DMS153 treated with DMSO at 0.1 percent for 48 hours (cell line): ENCODE results near the gene C1QBP.
"Not testable (repeated sequence)": the region's sequence is repeated elsewhere in the genome, so short reads cannot be mapped to it uniquely, and the experiment has no call there.

Experiments
- DNase-seq: peaks from one replicate; lab custom pipeline; 2025; ENCODE audit not compliant: unreplicated experiment; lab: John Stamatoyannopoulos, UW

Gene C1QBP, protein sequence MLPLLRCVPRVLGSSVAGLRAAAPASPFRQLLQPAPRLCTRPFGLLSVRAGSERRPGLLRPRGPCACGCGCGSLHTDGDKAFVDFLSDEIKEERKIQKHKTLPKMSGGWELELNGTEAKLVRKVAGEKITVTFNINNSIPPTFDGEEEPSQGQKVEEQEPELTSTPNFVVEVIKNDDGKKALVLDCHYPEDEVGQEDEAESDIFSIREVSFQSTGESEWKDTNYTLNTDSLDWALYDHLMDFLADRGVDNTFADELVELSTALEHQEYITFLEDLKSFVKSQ

DNA sequence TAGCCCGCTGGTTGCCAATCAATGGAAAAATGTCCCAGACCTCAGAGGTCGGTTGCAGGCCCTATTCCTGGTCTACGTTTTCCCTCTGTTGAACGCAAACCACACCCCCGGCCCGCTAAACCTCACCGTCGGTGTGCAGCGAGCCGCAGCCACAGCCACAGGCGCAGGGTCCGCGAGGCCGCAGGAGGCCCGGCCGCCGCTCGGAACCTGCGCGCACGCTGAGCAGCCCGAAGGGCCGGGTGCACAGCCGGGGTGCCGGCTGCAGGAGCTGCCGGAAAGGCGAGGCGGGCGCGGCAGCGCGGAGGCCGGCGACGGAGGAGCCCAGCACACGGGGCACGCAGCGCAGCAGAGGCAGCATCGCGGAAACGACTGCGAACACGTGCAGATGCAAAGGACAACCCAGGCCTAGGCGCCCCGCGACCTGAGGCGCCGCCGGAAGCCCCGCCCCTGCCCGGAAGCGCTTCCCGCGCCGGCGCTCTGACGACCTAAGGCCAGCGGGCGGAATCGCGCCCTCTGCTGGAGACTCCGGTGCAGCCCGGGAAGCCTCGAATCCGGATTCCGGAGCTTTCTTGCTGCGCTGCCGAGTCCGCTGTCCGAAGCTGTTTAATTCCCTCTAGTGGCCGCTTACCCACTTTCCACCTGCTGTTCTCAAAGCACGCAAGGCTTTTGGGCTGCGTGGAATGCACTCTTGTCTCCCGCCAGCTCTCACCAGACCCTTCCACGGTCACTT, at the start of gene C1QBP:
C1QBP (minus strand) TSS at position 440 of the 730 bp plus-strand sequence; CDS start at position 358, 82 bp downstream.
- peak; percentile 21 for DNase-seq

DNA sequence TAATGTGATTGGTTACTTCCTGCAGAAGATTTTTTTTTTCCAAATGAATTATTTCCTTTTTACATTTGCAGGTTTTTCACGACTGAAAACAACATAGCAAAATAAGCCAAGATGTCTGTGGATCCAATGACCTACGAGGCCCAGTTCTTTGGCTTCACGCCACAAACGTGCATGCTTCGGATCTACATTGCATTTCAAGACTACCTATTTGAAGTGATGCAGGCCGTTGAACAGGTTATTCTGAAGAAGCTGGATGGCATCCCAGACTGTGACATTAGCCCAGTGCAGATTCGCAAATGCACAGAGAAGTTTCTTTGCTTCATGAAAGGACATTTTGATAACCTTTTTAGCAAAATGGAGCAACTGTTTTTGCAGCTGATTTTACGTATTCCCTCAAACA, 49.8 kb upstream of the C1QBP start:
- DNase-seq = no peak

DNA sequence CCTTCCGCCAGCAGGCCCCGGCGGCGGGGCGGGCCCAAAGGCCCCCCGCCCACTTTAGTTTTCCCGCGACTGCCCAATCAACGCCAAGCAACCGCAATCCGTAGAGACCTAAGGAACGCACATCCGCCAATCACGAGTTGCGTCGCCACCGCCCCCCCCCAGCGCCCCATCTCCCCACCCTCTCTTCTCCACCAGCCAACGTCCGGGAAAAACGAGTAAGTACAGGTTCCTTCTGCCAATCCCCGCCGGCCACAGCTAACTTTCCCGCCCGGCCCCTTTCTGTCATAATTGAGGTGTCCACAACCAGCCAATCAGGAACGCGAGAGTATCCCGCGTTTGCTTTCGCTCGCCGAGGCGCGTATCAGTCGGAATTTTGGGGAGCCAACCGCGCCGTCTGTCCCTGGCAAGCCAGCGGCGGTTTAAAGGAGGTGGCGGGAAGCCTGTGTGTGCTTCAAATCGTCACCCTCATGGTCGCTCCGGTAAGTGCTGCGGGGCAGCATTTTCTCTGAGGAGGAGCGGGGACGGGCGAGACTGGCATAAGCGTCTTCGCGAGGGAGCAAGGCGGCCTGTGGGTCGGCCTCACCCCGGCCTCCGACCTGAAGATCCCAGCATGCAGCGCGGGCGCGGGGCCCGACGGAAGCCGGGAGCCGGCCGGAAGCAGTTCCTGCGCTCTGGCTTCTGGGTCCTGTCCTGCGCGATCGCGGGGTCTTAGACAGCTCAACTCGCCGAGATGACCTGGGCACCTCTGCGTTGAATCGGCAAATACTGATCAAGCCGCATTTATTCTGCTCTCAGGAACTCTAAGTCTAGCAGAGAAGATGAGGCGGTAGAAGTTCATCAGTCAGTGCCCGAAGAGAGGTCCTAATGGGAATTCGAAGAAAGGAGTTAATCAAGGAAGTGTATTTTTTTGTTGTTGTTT, 47.5 kb upstream of the C1QBP start, which contains the start of gene MIS12:
MIS12 (plus strand) TSS at position 361 of the 919 bp plus-strand sequence. CDS start 2,297 bp downstream, outside the sequence.
- DNase-seq = peak; percentile 85

DNA sequence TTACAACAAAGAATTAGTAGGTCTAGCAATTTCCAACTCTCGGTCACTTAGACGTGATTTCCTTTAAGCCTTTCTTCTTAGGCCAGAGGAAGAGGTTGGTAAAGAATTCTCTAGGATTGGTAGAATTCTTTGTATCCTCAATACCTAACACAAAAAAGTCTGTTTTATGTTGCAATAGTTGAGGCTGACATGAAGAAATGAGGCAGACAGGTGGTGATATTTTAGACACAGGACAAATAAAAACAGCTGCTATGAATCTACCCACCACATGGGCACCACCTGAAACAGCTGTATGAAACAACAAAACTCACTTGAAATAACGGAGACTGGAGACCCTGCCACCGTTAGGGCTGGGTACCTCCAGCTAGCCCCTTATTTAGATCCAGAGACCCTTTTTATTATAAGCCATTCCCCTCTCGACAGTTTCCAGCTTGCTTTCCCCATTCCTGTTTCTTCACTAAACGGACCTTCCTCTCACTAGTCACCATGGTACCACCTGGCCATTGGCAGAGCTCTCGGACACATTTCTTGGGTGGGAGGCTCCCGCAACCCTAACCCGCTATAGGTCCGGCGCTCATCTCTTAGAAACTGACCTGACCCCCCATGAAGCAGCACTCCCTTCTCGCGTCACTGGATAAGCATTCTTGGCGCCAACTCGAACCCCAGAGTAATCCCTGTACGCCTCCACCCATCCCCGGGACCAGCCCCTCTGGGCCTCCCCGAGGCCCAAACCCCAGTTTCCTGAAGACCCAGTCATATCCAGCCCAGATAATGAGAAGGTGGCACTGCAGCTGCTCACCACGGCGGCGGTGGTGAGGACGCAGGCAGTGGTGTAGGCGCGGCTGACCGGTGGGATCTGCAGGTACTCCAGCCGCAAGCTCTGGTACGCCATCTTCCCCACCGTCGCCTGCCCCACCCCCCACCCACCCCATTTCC, 46.6 kb upstream of the C1QBP start, which contains the start of gene DERL2:
DERL2 (minus strand) TSS at position 909 of the 936 bp plus-strand sequence; CDS start at position 892, 17 bp downstream.
- DNase-seq = no peak

DNA sequence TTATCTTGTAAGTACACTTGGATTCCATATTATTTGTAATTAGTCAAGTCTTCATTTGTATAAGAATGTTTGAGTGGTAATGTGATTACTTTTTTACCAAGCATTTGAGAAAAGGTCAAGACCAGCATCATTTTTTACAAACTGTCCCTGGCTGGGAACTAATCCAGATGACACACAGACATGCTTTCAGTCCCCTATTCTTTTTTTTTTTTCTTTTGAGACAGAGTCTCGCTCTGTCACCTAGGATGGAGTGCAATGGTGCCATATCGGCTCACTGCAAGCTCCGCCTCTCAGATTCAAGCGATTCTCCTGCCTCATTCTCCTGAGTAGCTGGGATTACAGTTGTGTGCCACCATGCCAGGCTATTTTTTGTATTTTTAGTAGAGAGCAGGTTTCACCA, 42.5 kb upstream of the C1QBP start:
- no peak for DNase-seq

DNA sequence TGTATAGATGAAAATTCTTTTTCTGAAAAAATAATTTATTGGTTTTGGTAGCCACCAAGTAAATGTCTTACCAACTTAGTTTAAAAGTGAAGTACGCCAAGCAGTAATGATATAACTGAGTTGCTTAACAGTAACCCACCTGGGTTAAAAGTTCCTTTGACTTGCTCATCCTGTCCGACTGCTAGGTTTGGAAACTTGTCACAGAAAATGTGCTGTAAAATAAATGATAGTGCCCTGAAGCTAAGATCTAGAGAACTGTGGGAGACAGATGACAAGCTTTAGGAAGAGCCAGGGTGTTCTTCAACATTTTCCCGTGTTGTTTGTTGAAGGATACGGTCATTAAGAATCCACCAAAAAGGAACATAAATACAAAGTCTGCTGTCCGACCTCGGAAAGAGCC, 42.0 kb upstream of the C1QBP start:
- no peak for DNase-seq

- no peak for DNase-seq
Measured at GRCh38 chr17:5478992-5479391, 40.0 kb upstream of the C1QBP start.

- DNase-seq = no peak
Measured at GRCh38 chr17:5473906-5474305, 35.0 kb upstream of the C1QBP start.

GRCh38 chr17:5472511-5472910, 33.6 kb upstream of the C1QBP start:
- no peak for DNase-seq

GRCh38 chr17:5468075-5468473, 29.1 kb upstream of the C1QBP start:
- DNase-seq = no peak

DNA sequence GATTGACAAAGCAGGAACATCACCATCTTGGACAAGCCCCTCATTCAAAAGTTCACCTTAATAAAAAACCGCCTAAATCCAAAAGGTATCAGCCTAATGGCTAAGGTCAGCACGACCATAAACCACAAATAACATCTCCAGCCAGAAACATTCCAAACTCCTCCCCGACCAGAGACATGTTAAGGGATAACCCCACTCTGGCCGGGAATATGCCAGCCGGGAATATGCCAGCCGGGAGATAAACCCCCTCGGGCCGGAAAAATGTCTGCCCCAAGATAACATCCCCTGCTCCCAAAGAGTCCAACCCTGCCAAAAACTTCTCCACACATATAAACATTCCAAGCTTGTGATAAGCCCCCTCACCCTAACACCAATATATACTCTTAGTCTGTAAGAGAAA, 28.5 kb upstream of the C1QBP start:
- no peak for DNase-seq

GRCh38 chr17:5466295-5466694, 27.3 kb upstream of the C1QBP start:
- no peak for DNase-seq

GRCh38 chr17:5464717-5465507, 26.0 kb upstream of the C1QBP start:
- DNase-seq = no peak

DNA sequence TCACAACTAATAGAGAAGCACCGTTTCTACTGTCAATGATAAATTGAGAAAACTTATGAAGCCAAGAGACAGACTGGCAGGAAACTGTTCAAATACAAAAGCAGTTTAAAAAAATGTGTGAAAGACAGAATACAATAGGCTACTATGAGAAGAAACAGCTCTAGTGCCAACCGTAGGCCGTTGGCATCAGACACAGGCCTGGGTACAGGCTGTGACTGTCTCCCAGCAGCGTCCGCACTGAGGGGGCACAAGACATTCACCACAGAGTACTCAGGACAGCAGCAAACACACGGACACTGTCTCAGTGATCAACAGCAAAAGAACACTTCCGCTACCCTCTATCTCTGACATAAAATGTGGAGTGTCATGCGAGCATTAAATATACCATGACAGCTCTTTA, 7.8 kb upstream of the C1QBP start:
- no peak for DNase-seq

GRCh38 chr17:5444209-5444608, 5.3 kb upstream of the C1QBP start:
- no peak for DNase-seq

- no peak for DNase-seq
Measured at GRCh38 chr17:5443728-5444127, 4.8 kb upstream of the C1QBP start.

- DNase-seq = no peak
Measured at GRCh38 chr17:5439446-5439764, 450 bp upstream of the C1QBP start.

- DNase-seq = no peak
Measured at GRCh38 chr17:5437721-5438317, 1.1 kb downstream of the C1QBP start.

DNA sequence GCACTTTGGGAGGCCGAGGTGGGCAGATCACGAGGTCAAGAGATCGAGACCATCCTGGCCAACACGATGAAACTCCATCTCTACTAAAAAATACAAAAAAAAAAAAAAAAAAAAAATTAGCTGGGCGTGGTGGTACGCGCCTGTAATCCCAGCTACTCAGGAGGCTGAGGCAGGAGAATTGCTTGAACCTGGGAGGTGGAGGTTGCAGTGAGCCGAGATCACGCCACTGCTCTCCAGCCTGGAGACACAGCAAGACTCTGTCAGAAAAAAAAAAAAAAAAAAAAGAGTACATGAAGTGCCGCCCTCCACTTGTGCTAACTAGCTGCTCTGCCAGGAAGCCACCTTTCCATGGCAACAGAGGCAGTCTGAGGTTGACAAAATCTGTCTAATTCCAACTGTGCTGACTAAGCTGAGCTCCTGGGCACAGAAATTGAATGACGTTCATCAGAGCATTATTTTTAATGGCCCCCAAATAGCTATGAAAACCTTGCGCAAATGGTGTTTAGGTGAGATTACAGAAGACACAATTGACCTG, 3.1 kb downstream of the C1QBP start:
- DNase-seq = not testable (repeated sequence)
